ENCODE measurements around the gene SLC41A3. TPM values are rescaled to one million over a fixed set of nuclear protein-coding genes. Genes with fewer than 3 reads are reported as not detected.
A peak's percentile ranks its signal among the peaks of the same experiment; 100 is the strongest.
"Not testable (repeated sequence)": the region's sequence is repeated elsewhere in the genome, so short reads cannot be mapped to it uniquely, and the experiment has no call there.

Gene SLC41A3
- total RNA-seq, 1 donor from 2014 or later = 72.0 TPM

- DNase-seq (ENCODE audit: low spot score) = no peak
Observed at GRCh38 chr3:126082362-126083137, 1.4 kb downstream of the SLC41A3 start.

GRCh38 chr3:126081618-126082361 is 2.1 kb downstream of the SLC41A3 start:
- peak; percentile 70 for DNase-seq (ENCODE audit: low spot score)

GRCh38 chr3:126080970-126081369 is 3.0 kb downstream of the SLC41A3 start:
- DNase-seq (ENCODE audit: low spot score) = no peak

- DNase-seq (ENCODE audit: low spot score) = no peak
Observed at GRCh38 chr3:126078866-126079265, 5.1 kb downstream of the SLC41A3 start.

GRCh38 chr3:126077754-126078153 is 6.2 kb downstream of the SLC41A3 start:
- DNase-seq (ENCODE audit: low spot score) = no peak

GRCh38 chr3:126076140-126076539 is 7.8 kb downstream of the SLC41A3 start:
- DNase-seq (ENCODE audit: low spot score) = no peak

- DNase-seq (ENCODE audit: low spot score) = no peak
Observed at GRCh38 chr3:126070146-126070545, 13.8 kb downstream of the SLC41A3 start.

- no peak for DNase-seq (ENCODE audit: low spot score)
Observed at GRCh38 chr3:126067959-126068358, 16.0 kb downstream of the SLC41A3 start.

- not testable (repeated sequence) for DNase-seq (ENCODE audit: low spot score)
Observed at GRCh38 chr3:126066676-126067075, 17.2 kb downstream of the SLC41A3 start.

GRCh38 chr3:126065876-126066275 is 18.0 kb downstream of the SLC41A3 start:
- DNase-seq (ENCODE audit: low spot score) = no peak

- peak; percentile 73 for DNase-seq (ENCODE audit: low spot score)
Observed at GRCh38 chr3:126064627-126065258, 19.2 kb downstream of the SLC41A3 start.

- DNase-seq (ENCODE audit: low spot score) = no peak
Observed at GRCh38 chr3:126063358-126063965, 20.5 kb downstream of the SLC41A3 start.

GRCh38 chr3:126061301-126062032 is 22.5 kb downstream of the SLC41A3 start:
- no peak for DNase-seq (ENCODE audit: low spot score)

- DNase-seq (ENCODE audit: low spot score) = no peak
Observed at GRCh38 chr3:126060613-126061145, 23.2 kb downstream of the SLC41A3 start.

GRCh38 chr3:126058666-126059065 is 25.3 kb downstream of the SLC41A3 start:
- DNase-seq (ENCODE audit: low spot score) = no peak

GRCh38 chr3:126057936-126058335 is 26.0 kb downstream of the SLC41A3 start:
- no peak for DNase-seq (ENCODE audit: low spot score)

- no peak for DNase-seq (ENCODE audit: low spot score)
Observed at GRCh38 chr3:126057501-126057819, 26.5 kb downstream of the SLC41A3 start.

GRCh38 chr3:126056681-126057500 is 27.0 kb downstream of the SLC41A3 start:
- DNase-seq (ENCODE audit: low spot score) = no peak

- DNase-seq (ENCODE audit: low spot score) = no peak
Observed at GRCh38 chr3:126056088-126056487, 27.8 kb downstream of the SLC41A3 start.

- no peak for DNase-seq (ENCODE audit: low spot score)
Observed at GRCh38 chr3:126054870-126055269, 29.1 kb downstream of the SLC41A3 start.

Measured in ureter (tissue), 1 donor.